Stimulated activated CD8-positive, alpha-beta memory T cell treated with anti-CD3 and anti-CD28 coated beads, Interleukin-7, amount 100 ng/mL, for 1 hour (primary cell): Measurements from ENCODE around the gene EIF3F.
"Not testable (repeated sequence)": the region's sequence is repeated elsewhere in the genome, so short reads cannot be mapped to it uniquely, and the experiment has no call there.

Source experiments
- DNase-seq, 2 donors: peaks; one replicate each; pipeline ENCODE4 v3.0.0-alpha.2; 2020; ENCODE audit warnings: low read depth in 2 of 2

EIF3F gene

GRCh38 chr11:7987560-7987883 lies 385 bp downstream of the EIF3F start:
- DNase-seq = not testable (repeated sequence)

- no peak for DNase-seq
Measured at GRCh38 chr11:7994581-7995278, 7.6 kb downstream of the EIF3F start.

GRCh38 chr11:7999795-8000194 lies 12.7 kb downstream of the EIF3F start:
- no peak for DNase-seq

- no peak for DNase-seq
Measured at GRCh38 chr11:8000390-8000789, 13.3 kb downstream of the EIF3F start.

GRCh38 chr11:8002676-8003075 lies 15.5 kb downstream of the EIF3F start:
- no peak for DNase-seq

GRCh38 chr11:8003187-8003586 lies 16.1 kb downstream of the EIF3F start:
- DNase-seq = no peak

GRCh38 chr11:8004008-8004407 lies 16.9 kb downstream of the EIF3F start:
- DNase-seq = no peak

GRCh38 chr11:8005556-8005955 lies 18.4 kb downstream of the EIF3F start:
- no peak for DNase-seq

GRCh38 chr11:8006349-8006977 lies 19.3 kb downstream of the EIF3F start:
- DNase-seq = no peak

GRCh38 chr11:8008212-8008611 lies 21.1 kb downstream of the EIF3F start:
- DNase-seq = no peak

- DNase-seq = no peak
Measured at GRCh38 chr11:8009856-8010255, 22.7 kb downstream of the EIF3F start.

- no peak for DNase-seq
Measured at GRCh38 chr11:8011371-8011770, 24.2 kb downstream of the EIF3F start.

- DNase-seq = no peak
Measured at GRCh38 chr11:8011981-8012444, 24.9 kb downstream of the EIF3F start.

- DNase-seq = no peak
Measured at GRCh38 chr11:8013833-8014232, 26.7 kb downstream of the EIF3F start.

- no peak for DNase-seq
Measured at GRCh38 chr11:8015753-8016239, 28.7 kb downstream of the EIF3F start.

- no peak for DNase-seq
Measured at GRCh38 chr11:8016440-8016839, 29.3 kb downstream of the EIF3F start.

GRCh38 chr11:8017071-8017470 lies 29.9 kb downstream of the EIF3F start:
- no peak for DNase-seq

GRCh38 chr11:8017894-8018483 lies 30.9 kb downstream of the EIF3F start:
- DNase-seq = no peak

- DNase-seq = peak; percentile 34 to 41
Measured at GRCh38 chr11:8018484-8019313, 31.6 kb downstream of the EIF3F start.

- no peak for DNase-seq
Measured at GRCh38 chr11:8019314-8020243, 32.4 kb downstream of the EIF3F start.

GRCh38 chr11:8020244-8020597 lies 33.1 kb downstream of the EIF3F start:
- no peak for DNase-seq
